Right ventricle myocardium superior (tissue), 1 donor: ENCODE results near the gene RTN4R. TPM values are rescaled to one million over a fixed set of nuclear protein-coding genes. Genes with fewer than 3 reads are reported as not detected.

Experiments
- ATAC-seq: fragments of 200-7000 bp; cut with Tn5 transposase; one replicate; pipeline ENCODE4 v1.9.1; 2020; ENCODE audit warnings: mild to moderate bottlenecking; ENCODE audit not compliant: poor library complexity
- DNase-seq: peaks from one replicate; pipeline ENCODE4 v3.0.0-alpha.2; 2020
- intact Hi-C: fragments of 100-400 bp; cut with DNase I; formaldehyde crosslinking; loops from one replicate; pipeline ENCODE4 v1.11.2; 2022
- total RNA-seq: library from RNA; stranded (reverse); fragmentation: NEBNext Ultra II Directional; extraction: Animal tissue kit (Norgen Biotek cat#: 25700); gene quantifications from one replicate; pipeline ENCODE4 v1.2.1, GENCODE V29; 2021
- donor health status: DM: no; HTN: yes; CAD: no; lungs with severe emphysema.

RTN4R gene
- total RNA-seq, 1 donor from 2014 or later = 0.75 TPM

GRCh38 chr22:20227363-20227762, 40.8 kb downstream of the RTN4R start:
- DNase-seq = no peak
- no peak for ATAC-seq
- intact Hi-C loops = no loop called here

GRCh38 chr22:20226760-20227350, 41.3 kb downstream of the RTN4R start:
- no peak for DNase-seq
- intact Hi-C loops = no loop called here
- ATAC-seq = no peak

- ATAC-seq (no peak), DNase-seq (no peak)
- intact Hi-C loops = no loop called here
Observed at GRCh38 chr22:20226077-20226716, 41.9 kb downstream of the RTN4R start.

GRCh38 chr22:20225693-20225966, 42.5 kb downstream of the RTN4R start:
- intact Hi-C loops = no loop called here

GRCh38 chr22:20224917-20225692, 43.0 kb downstream of the RTN4R start:
- no peak for DNase-seq
- intact Hi-C loops = no loop called here
- no peak for ATAC-seq

More at GRCh38 chr22:20225693-20225966, 42.5 kb downstream of the RTN4R start:
- ATAC-seq (no peak), DNase-seq (no peak)

- intact Hi-C loops = no loop called here
- ATAC-seq = no peak
- no peak for DNase-seq
Observed at GRCh38 chr22:20224256-20224626, 43.9 kb downstream of the RTN4R start.

- DNase-seq (no peak), ATAC-seq (no peak)
- intact Hi-C loops = no loop called here
Observed at GRCh38 chr22:20223421-20224255, 44.5 kb downstream of the RTN4R start.

GRCh38 chr22:20222764-20223420, 45.2 kb downstream of the RTN4R start:
- intact Hi-C loops = no loop called here
- DNase-seq (no peak), ATAC-seq (no peak)

- no peak for DNase-seq
- intact Hi-C loops = no loop called here
- ATAC-seq = peak; percentile 86
Observed at GRCh38 chr22:20221421-20222340, 46.4 kb downstream of the RTN4R start.

GRCh38 chr22:20220629-20221026, 47.5 kb downstream of the RTN4R start:
- no peak for ATAC-seq
- intact Hi-C loops = no loop called here
- DNase-seq = no peak

GRCh38 chr22:20219667-20220628, 48.2 kb downstream of the RTN4R start:
- DNase-seq (no peak), ATAC-seq (no peak)
- intact Hi-C loops = no loop called here

GRCh38 chr22:20218987-20219386, 49.1 kb downstream of the RTN4R start:
- intact Hi-C loops = no loop called here
- ATAC-seq (no peak), DNase-seq (no peak)

GRCh38 chr22:20218326-20218872, 49.7 kb downstream of the RTN4R start:
- ATAC-seq (no peak), DNase-seq (no peak)
- intact Hi-C loops = no loop called here

GRCh38 chr22:20217563-20217962, 50.6 kb downstream of the RTN4R start:
- ATAC-seq (no peak), DNase-seq (no peak)
- intact Hi-C loops = no loop called here

- ATAC-seq = no peak
- no peak for DNase-seq
- intact Hi-C loops = no loop called here
Observed at GRCh38 chr22:20216863-20217499, 51.1 kb downstream of the RTN4R start.

- DNase-seq (no peak), ATAC-seq (no peak)
Observed at GRCh38 chr22:20215742-20216141, 52.4 kb downstream of the RTN4R start.

More at GRCh38 chr22:20215742-20216141, 52.4 kb downstream of the RTN4R start:
- intact Hi-C loops = no loop called here
